Tibial nerve (tissue), 4 donors: ENCODE results near the gene EZH2. TPM values are rescaled to one million over a fixed set of nuclear protein-coding genes. Genes with fewer than 3 reads are reported as not detected.

ENCODE experiments used
- DNase-seq, 2 donors: peaks; one replicate each; pipeline ENCODE4 v3.0.0-alpha.2; 2019; ENCODE audit warnings: low spot score in 2 of 2
- H3K27ac ChIP-seq, 4 donors: fragments of 200-600 bp; sonication (generic) in 3 of 4; one replicate each; pipeline ENCODE4 v1.5.1; 2017 to 2019; ENCODE audit warnings: mild to moderate bottlenecking in 1 of 4
- H3K27me3 ChIP-seq, 2 donors: fragments of 200-600 bp; sonication (generic) in 1 of 2; one replicate each; pipeline versions ENCODE4 v1.5.1 to v1.6.0; 2017 to 2019
- H3K36me3 ChIP-seq, 3 donors: fragments of 200-600 bp; sonication (generic); one replicate each; pipeline ENCODE4 v1.5.1; 2018 to 2019
- H3K4me1 ChIP-seq, 4 donors: fragments of 200-600 bp; sonication (generic) in 3 of 4; one replicate each; pipeline ENCODE4 v1.5.1; 2017 to 2019
- H3K4me3 ChIP-seq, 4 donors: fragments of 200-600 bp; sonication (generic) in 3 of 4; one replicate each; pipeline ENCODE4 v1.5.1; 2017 to 2019; ENCODE audit warnings: mild to moderate bottlenecking in 1 of 4, moderate library complexity in 1 of 4
- H3K9me3 ChIP-seq, 4 donors: fragments of 200-600 bp; sonication (generic) in 3 of 4; one replicate each; pipeline ENCODE4 v1.5.1; 2017 to 2019
- CTCF ChIP-seq, 5 experiments: fragments of 200-600 bp in 3 of 5; fragments of 450-650 bp in 2 of 5; sonication (generic) in 3 of 5; IDR thresholded peaks; one replicate each; pipeline ENCODE4 v1.5.1; 2016 to 2019; ENCODE audit warnings: antibody characterized with exemption in 5 of 5, mild to moderate bottlenecking in 3 of 5, moderate library complexity in 2 of 5
- EP300 ChIP-seq, 2 donors: sonication (generic); formaldehyde crosslinking; IDR thresholded peaks; one replicate each; pipeline ENCODE4 v1.6.1; 2017; ENCODE audit warnings: antibody characterized with exemption in 2 of 2, mild to moderate bottlenecking in 1 of 2
- POLR2A ChIP-seq, 2 donors: fragments of 450-650 bp; IDR thresholded peaks; one replicate each; pipeline ENCODE4 v1.6.1; 2017; ENCODE audit warnings: antibody characterized with exemption in 2 of 2, mild to moderate bottlenecking in 2 of 2, moderate library complexity in 2 of 2
- WGBS, 2 donors: methylation state at CpG; one replicate each; pipeline ENCODE4 v1.1.5; 2018; 5-methylcytosine and 5-hydroxymethylcytosine counted together
- total RNA-seq, 4 donors: library from RNA; depleted of rRNA; stranded (reverse); fragments of >200 nt; gene quantifications; one replicate each; pipeline ENCODE4 v1.1.0, GENCODE V29; 2016

The EZH2 gene
- total RNA-seq, 4 donors from 2014 or later, result 1.5 to 7.5 (median 3.3) TPM

GRCh38 chr7:148838905-148839304, 45.2 kb downstream of the EZH2 start:
- no peaks in the 10 kb centered on the region for H3K36me3 ChIP-seq
- no peak overlapping the region for H3K4me3 ChIP-seq
- H3K27me3 ChIP-seq, result no peaks in the 10 kb centered on the region
- H3K9me3 ChIP-seq, result no peaks in the 10 kb centered on the region
- no peak for DNase-seq
- no peaks in the 10 kb centered on the region for H3K4me1 ChIP-seq
- no peak for TF ChIP-seq CTCF (IDR thresholded peaks at IDR 0.05)
- no peak for TF ChIP-seq EP300 (IDR thresholded peaks at IDR 0.05)
- TF ChIP-seq POLR2A (IDR thresholded peaks at IDR 0.05), result no peak
- no peak overlapping the region for H3K27ac ChIP-seq
- WGBS, 2 donors, result 82 to 86% methylated on average over 2 of the region's 2 CpGs

GRCh38 chr7:148835854-148836253, 48.2 kb downstream of the EZH2 start:
- Histone ChIP-seq H3K9me3 (no peaks in the 10 kb centered on the region), H3K27me3 (no peaks in the 10 kb centered on the region), H3K36me3 (no peaks in the 10 kb centered on the region), H3K27ac (no peak overlapping the region), H3K4me1 (no peaks in the 10 kb centered on the region), H3K4me3 (no peak overlapping the region)
- TF ChIP-seq POLR2A (IDR thresholded peaks at IDR 0.05), result no peak
- no peak for TF ChIP-seq EP300 (IDR thresholded peaks at IDR 0.05)
- no peak for TF ChIP-seq CTCF (IDR thresholded peaks at IDR 0.05)
- DNase-seq, result no peak
- WGBS, 2 donors, result 93 to 97% methylated on average over 4 of the region's 4 CpGs

- Histone ChIP-seq H3K9me3 (no peaks in the 10 kb centered on the region), H3K27ac (no peak overlapping the region), H3K4me3 (no peak overlapping the region), H3K4me1 (no peaks in the 10 kb centered on the region), H3K36me3 (no peaks in the 10 kb centered on the region), H3K27me3 (no peaks in the 10 kb centered on the region)
- WGBS, 2 donors, result 96 to 98% methylated on average over 2 of the region's 2 CpGs
- no peak for TF ChIP-seq POLR2A (IDR thresholded peaks at IDR 0.05)
- no peak for DNase-seq
Measured at GRCh38 chr7:148834605-148835004, 49.5 kb downstream of the EZH2 start.

- WGBS, 2 donors, result 87 to 88% methylated on average over 2 of the region's 2 CpGs
Measured at GRCh38 chr7:148831782-148832181, 52.3 kb downstream of the EZH2 start.

GRCh38 chr7:148830897-148831692, 53.0 kb downstream of the EZH2 start:
- H3K4me3 ChIP-seq, result no peak overlapping the region
- no peak for TF ChIP-seq POLR2A (IDR thresholded peaks at IDR 0.05)
- TF ChIP-seq EP300 (IDR thresholded peaks at IDR 0.05), result no peak
- no peak for TF ChIP-seq CTCF (IDR thresholded peaks at IDR 0.05)
- no peaks in the 10 kb centered on the region for H3K9me3 ChIP-seq
- H3K27ac ChIP-seq, result no peak overlapping the region
- WGBS, 2 donors, result 85 to 91% methylated on average over 5 of the region's 5 CpGs
- no peaks in the 10 kb centered on the region for H3K27me3 ChIP-seq
- H3K36me3 ChIP-seq, result no peaks in the 10 kb centered on the region
- H3K4me1 ChIP-seq, result no peaks in the 10 kb centered on the region
- no peak for DNase-seq

More at GRCh38 chr7:148831782-148832181, 52.3 kb downstream of the EZH2 start:
- no peaks in the 10 kb centered on the region for H3K4me1 ChIP-seq
- H3K4me3 ChIP-seq, result no peak overlapping the region
- no peaks in the 10 kb centered on the region for H3K9me3 ChIP-seq
- DNase-seq, result no peak
- H3K36me3 ChIP-seq, result no peaks in the 10 kb centered on the region
- H3K27ac ChIP-seq, result no peak overlapping the region
- TF ChIP-seq CTCF (IDR thresholded peaks at IDR 0.05) (no peak), EP300 (IDR thresholded peaks at IDR 0.05) (no peak), POLR2A (IDR thresholded peaks at IDR 0.05) (no peak)
- no peaks in the 10 kb centered on the region for H3K27me3 ChIP-seq
